ENCODE results near the gene PPP3CA. TPM values are rescaled to one million over a fixed set of nuclear protein-coding genes. Genes with fewer than 3 reads are reported as not detected.

The PPP3CA gene
- polyA plus RNA-seq, 1 donor (not counting 4 experiments of a cell fraction or from before 2014, with no cell fraction given) = 43.3 TPM

GRCh38 chr4:101169044-101170014 is 178.0 kb downstream of the PPP3CA start:
- Histone ChIP-seq H3K36me3 (ENCODE audit: control insufficient read depth in 2 of 2, extremely low read depth in 1 of 2, insufficient read depth in 2 of 2, low read length in 2 of 2) (peaks cover 0 to 5% of the 10 kb centered on the region in 2 experiments), H3K4me1 (ENCODE audit: control insufficient read depth, extremely low read depth, insufficient read depth, low read length) (peaks cover 28% of the 10 kb centered on the region)
- FAIRE-seq = peak; percentile 87

GRCh38 chr4:101163936-101164335 is 183.4 kb downstream of the PPP3CA start:
- no peaks in the 10 kb centered on the region for H3K9me3 ChIP-seq (ENCODE audit: control insufficient read depth, low read depth, low read length)
- no peaks in the 10 kb centered on the region for H4K20me1 ChIP-seq (ENCODE audit: control insufficient read depth, extremely low read depth, insufficient read depth, low read length)
- H3K79me2 ChIP-seq (ENCODE audit: control insufficient read depth, insufficient read depth, low read length) = peaks cover 24% of the 10 kb centered on the region
- no peak for TF ChIP-seq CTCF (optimal IDR thresholded peaks at IDR 0.05 in 1 of 3, IDR thresholded peaks at IDR 0.05 in 1 of 3, conservative IDR thresholded peaks at IDR 0.05 in 1 of 3; ENCODE audit: extremely low read depth in 1 of 3, insufficient read depth in 2 of 3, low read length in 3 of 3)
- TF ChIP-seq EZH2 (IDR thresholded peaks at IDR 0.05; ENCODE audit: low read length) = no peak
- no peaks in the 10 kb centered on the region for H3K27me3 ChIP-seq (ENCODE audit: control insufficient read depth, extremely low read depth, insufficient read depth, low read length)
- H3K4me2 ChIP-seq (ENCODE audit: control insufficient read depth, extremely low read depth, insufficient read depth, low read depth, low read length) = no peak overlapping the region
- dilution Hi-C loops (cut with MboI; ENCODE audit: extremely low pct_ligation_motif_present, low sequenced_read_pairs) = no loop called here
- no peak overlapping the region for H2AFZ ChIP-seq (ENCODE audit: control insufficient read depth, low read length)
- FAIRE-seq (no peak), DNase-seq (ENCODE audit: low read depth, low spot score) (no peak)
- peaks cover 0 to 2% of the 10 kb centered on the region in 2 experiments for H3K36me3 ChIP-seq (ENCODE audit: control insufficient read depth in 2 of 2, extremely low read depth in 1 of 2, insufficient read depth in 2 of 2, low read length in 2 of 2)
- peak overlapping the region; percentile 52 for H3K27ac ChIP-seq (ENCODE audit: control insufficient read depth, insufficient read depth, low read length)
- no peak overlapping the region for H3K9ac ChIP-seq (ENCODE audit: control insufficient read depth, extremely low read depth, insufficient read depth, low read length)
- no peak overlapping the region for H3K4me3 ChIP-seq (ENCODE audit: control insufficient read depth in 2 of 3, extremely low read depth in 1 of 3, insufficient read depth in 2 of 3, low read depth in 1 of 3, low read length in 3 of 3)
- H3K9me1 ChIP-seq (ENCODE audit: control insufficient read depth, extremely low read depth, insufficient read depth, low read length) = no peaks in the 10 kb centered on the region
- peaks cover 26% of the 10 kb centered on the region for H3K4me1 ChIP-seq (ENCODE audit: control insufficient read depth, extremely low read depth, insufficient read depth, low read length)

More at GRCh38 chr4:101169044-101170014, 178.0 kb downstream of the PPP3CA start:
- H4K20me1 ChIP-seq (ENCODE audit: control insufficient read depth, extremely low read depth, insufficient read depth, low read length) = no peaks in the 10 kb centered on the region
- no peaks in the 10 kb centered on the region for H3K9me3 ChIP-seq (ENCODE audit: control insufficient read depth, low read depth, low read length)
- DNase-seq (ENCODE audit: low read depth, low spot score) = no peak
- TF ChIP-seq CTCF (optimal IDR thresholded peaks at IDR 0.05 in 1 of 3, IDR thresholded peaks at IDR 0.05 in 1 of 3, conservative IDR thresholded peaks at IDR 0.05 in 1 of 3; ENCODE audit: extremely low read depth in 1 of 3, insufficient read depth in 2 of 3, low read length in 3 of 3) = peak; percentile 75 to 95 (median 91)
- no peak for TF ChIP-seq EZH2 (IDR thresholded peaks at IDR 0.05; ENCODE audit: low read length)
- no peaks in the 10 kb centered on the region for H3K9me1 ChIP-seq (ENCODE audit: control insufficient read depth, extremely low read depth, insufficient read depth, low read length)
- H3K27ac ChIP-seq (ENCODE audit: control insufficient read depth, insufficient read depth, low read length) = no peak overlapping the region
- H3K9ac ChIP-seq (ENCODE audit: control insufficient read depth, extremely low read depth, insufficient read depth, low read length) = no peak overlapping the region
- H3K4me3 ChIP-seq (ENCODE audit: control insufficient read depth in 2 of 3, extremely low read depth in 1 of 3, insufficient read depth in 2 of 3, low read depth in 1 of 3, low read length in 3 of 3) = no peak overlapping the region
- H3K4me2 ChIP-seq (ENCODE audit: control insufficient read depth, extremely low read depth, insufficient read depth, low read depth, low read length) = no peak overlapping the region
- no peak overlapping the region for H2AFZ ChIP-seq (ENCODE audit: control insufficient read depth, low read length)
- dilution Hi-C loops (cut with MboI; ENCODE audit: extremely low pct_ligation_motif_present, low sequenced_read_pairs) = no loop called here
- peaks cover 28% of the 10 kb centered on the region for H3K79me2 ChIP-seq (ENCODE audit: control insufficient read depth, insufficient read depth, low read length)
- no peaks in the 10 kb centered on the region for H3K27me3 ChIP-seq (ENCODE audit: control insufficient read depth, extremely low read depth, insufficient read depth, low read length)
